RPMI7951 (cell line): ENCODE data around the gene ANKRD52. TPM values are rescaled to one million over a fixed set of nuclear protein-coding genes. Genes with fewer than 3 reads are reported as not detected.
A peak's percentile ranks its signal among the peaks of the same experiment; 100 is the strongest.

Experiments used
- DNase-seq: peaks from one replicate; pipeline ENCODE4 v3.0.0-alpha.2; 2012; ENCODE audit warnings: low read depth
- total RNA-seq: library from RNA; depleted of rRNA; stranded (reverse); fragments of >200 nt; shearing (Covaris generic); gene quantifications from 2 replicates; pipeline ENCODE4 v1.2.3, GENCODE V29; 2014

The ANKRD52 gene
- total RNA-seq, 1 experiment from 2014 or later: 8.7 TPM

GRCh38 chr12:56208006-56208405 is 50.2 kb downstream of the ANKRD52 start:
- DNase-seq: no peak

GRCh38 chr12:56206452-56207166 is 51.6 kb downstream of the ANKRD52 start:
- DNase-seq: peak; percentile 41

- DNase-seq: no peak
Measured at GRCh38 chr12:56205445-56205844, 52.7 kb downstream of the ANKRD52 start.

GRCh38 chr12:56204275-56204674 is 53.9 kb downstream of the ANKRD52 start:
- DNase-seq: no peak

GRCh38 chr12:56202838-56203237 is 55.3 kb downstream of the ANKRD52 start:
- DNase-seq: no peak

GRCh38 chr12:56202366-56202765 is 55.8 kb downstream of the ANKRD52 start:
- no peak for DNase-seq

- no peak for DNase-seq
Measured at GRCh38 chr12:56198836-56199235, 59.3 kb downstream of the ANKRD52 start.

- DNase-seq: no peak
Measured at GRCh38 chr12:56197921-56198635, 60.1 kb downstream of the ANKRD52 start.

- DNase-seq: peak; percentile 74
Measured at GRCh38 chr12:56196818-56197550, 61.2 kb downstream of the ANKRD52 start.

- peak; percentile 76 for DNase-seq
Measured at GRCh38 chr12:56193025-56193578, 65.1 kb downstream of the ANKRD52 start.

- DNase-seq: no peak
Measured at GRCh38 chr12:56192582-56192981, 65.6 kb downstream of the ANKRD52 start.

GRCh38 chr12:56190695-56191155 is 67.5 kb downstream of the ANKRD52 start:
- DNase-seq: no peak

- peak; percentile 70 for DNase-seq
Measured at GRCh38 chr12:56189918-56190694, 68.1 kb downstream of the ANKRD52 start.

- DNase-seq: peak; percentile 75
Measured at GRCh38 chr12:56189099-56189917, 68.9 kb downstream of the ANKRD52 start, which contains the start of gene SMARCC2. TSS of gene SMARCC2 (minus strand) at chr12:56189483. CDS start at chr12:56189461, 22 bp downstream.

- DNase-seq: no peak
Measured at GRCh38 chr12:56188778-56189098, 69.4 kb downstream of the ANKRD52 start.

- DNase-seq: no peak
Measured at GRCh38 chr12:56188131-56188777, 69.9 kb downstream of the ANKRD52 start.
